GM21723 (cell line): ENCODE data around the gene AKR1B15.
"Not testable (repeated sequence)": the region's sequence is repeated elsewhere in the genome, so short reads cannot be mapped to it uniquely, and the experiment has no call there.

Experiments used
- ATAC-seq: cut with Tn5 transposase; IDR thresholded peaks from one replicate; pipeline ENCODE4 v1.9.1; 2021; ENCODE audit warnings: mild to moderate bottlenecking, moderate library complexity; ENCODE audit not compliant: unreplicated experiment

AKR1B15 gene

DNA sequence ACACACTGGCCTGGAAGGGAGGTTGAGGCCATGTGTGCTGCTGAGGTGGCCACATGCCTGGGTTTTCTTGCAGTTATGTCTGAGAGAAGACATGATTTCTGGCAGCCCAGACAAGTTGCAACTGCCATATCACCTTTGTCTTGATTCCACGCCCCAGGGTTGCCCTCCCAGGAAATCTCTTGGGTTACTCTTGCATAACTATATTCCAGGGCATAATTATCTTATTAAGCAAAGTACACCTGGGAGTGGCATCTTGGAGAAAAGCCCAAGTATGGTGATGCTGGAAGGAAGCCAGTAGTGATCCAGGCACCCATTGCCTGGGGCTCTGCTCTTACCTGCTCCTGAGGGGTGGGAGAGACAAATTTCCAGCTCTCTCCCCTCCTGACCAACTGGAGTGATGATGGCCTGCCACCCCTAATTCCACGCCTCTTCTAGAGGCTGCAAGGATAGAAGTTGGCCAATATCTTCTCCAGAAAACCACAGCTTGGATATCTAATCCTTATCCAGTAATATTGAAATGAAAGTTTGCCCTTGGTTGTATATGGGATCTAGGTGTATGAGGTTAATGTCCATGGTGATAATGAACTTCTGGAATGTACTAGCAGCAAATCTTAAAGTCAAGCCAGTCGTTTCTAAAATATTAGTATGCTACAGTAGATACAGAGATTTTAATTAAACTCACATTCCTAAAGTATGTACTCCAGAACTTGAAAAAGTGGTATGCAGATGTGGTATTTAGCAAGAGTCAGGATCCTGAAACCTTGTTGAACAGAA is 16.5 kb upstream of the AKR1B15 start:
- ATAC-seq, result no peak

DNA sequence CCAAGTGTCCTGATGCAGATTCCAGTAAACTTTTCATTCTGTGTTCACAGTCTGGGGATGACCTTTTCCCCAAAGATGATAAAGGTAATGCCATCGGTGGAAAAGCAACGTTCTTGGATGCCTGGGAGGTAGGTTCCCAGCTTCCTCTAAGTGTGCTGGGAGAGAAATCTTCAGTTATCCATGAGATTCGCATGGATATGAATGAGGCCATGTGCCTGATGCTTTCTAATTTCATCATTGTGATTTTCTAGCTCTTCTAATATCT is 16.0 kb upstream of the AKR1B15 start:
- no peak for ATAC-seq

- no peak for ATAC-seq
These were observed 15.6 kb upstream of the AKR1B15 start for GRCh38 chr7:134533288-134533771.

DNA sequence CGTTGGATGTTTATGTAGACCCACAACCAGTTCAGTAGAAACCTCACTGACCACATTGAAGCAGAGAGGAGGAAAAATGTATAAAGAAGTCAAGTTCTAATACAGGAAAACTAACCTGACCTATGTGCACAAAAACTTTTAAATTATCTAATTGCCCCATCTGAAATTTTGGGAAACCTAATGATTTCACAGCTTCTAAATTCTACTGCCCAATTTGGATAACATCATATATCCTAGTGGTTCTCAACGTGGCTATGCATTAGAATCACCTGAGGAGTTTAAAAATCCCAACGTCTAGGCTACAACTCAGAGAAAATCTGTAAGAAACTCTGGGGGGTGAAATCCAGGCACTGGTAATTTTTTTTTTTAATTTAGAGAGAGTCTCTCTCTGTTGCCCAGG is 14.3 kb upstream of the AKR1B15 start:
- ATAC-seq, result no peak

- ATAC-seq, result no peak
These were observed 13.5 kb upstream of the AKR1B15 start for GRCh38 chr7:134535272-134535918.

DNA sequence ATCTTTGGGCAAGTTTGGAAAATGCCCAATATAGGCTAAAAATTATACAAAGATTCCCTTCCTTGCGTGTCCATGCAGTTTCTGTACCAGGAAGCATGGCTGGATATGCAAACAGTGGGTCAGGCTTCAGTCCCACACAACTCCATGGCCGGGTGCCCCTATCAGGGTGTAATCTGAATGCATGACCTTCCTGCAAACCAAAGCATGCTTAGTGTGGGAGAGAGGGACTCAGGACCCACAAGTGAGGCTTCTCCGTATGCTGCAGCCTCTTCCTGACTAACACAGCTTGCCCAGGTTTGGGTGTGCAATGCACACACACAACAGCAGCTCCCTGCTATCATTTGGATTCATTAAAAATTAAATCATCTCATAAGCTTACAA is 13.0 kb upstream of the AKR1B15 start:
- ATAC-seq, result no peak

GRCh38 chr7:134536558-134536957 is 12.4 kb upstream of the AKR1B15 start:
- not testable (repeated sequence) for ATAC-seq

GRCh38 chr7:134537273-134537781 is 11.6 kb upstream of the AKR1B15 start:
- not testable (repeated sequence) for ATAC-seq

GRCh38 chr7:134539380-134540004 is 9.4 kb upstream of the AKR1B15 start:
- ATAC-seq, result no peak

GRCh38 chr7:134541501-134542194 is 7.3 kb upstream of the AKR1B15 start:
- ATAC-seq, result not testable (repeated sequence)

GRCh38 chr7:134542195-134542771 is 6.6 kb upstream of the AKR1B15 start:
- no peak for ATAC-seq

DNA sequence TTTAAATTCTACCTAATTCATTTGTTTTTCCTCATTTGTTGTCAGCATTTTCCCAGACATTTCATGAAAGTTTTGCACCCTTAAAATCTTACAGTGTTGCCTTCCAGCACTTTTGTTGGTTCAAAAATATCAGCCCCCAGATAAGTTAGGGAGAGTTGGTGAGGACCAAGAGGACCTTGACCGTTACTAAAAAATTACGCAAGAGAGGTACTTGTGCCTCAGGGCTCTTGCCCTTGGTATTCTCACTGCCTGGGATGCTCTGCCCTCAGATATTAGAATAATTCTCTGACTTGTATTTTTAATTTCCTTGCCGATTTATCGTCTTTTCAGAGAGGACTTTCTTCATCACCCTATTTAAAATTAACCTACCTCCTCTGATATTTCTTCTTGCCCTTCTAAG is 3.5 kb upstream of the AKR1B15 start:
- no peak for ATAC-seq

GRCh38 chr7:134545918-134546317 is 3.0 kb upstream of the AKR1B15 start:
- ATAC-seq, result no peak

GRCh38 chr7:134546955-134547354 is 2.0 kb upstream of the AKR1B15 start:
- no peak for ATAC-seq

GRCh38 chr7:134547397-134548054 is 1.4 kb upstream of the AKR1B15 start:
- ATAC-seq, result peak; percentile 78

DNA sequence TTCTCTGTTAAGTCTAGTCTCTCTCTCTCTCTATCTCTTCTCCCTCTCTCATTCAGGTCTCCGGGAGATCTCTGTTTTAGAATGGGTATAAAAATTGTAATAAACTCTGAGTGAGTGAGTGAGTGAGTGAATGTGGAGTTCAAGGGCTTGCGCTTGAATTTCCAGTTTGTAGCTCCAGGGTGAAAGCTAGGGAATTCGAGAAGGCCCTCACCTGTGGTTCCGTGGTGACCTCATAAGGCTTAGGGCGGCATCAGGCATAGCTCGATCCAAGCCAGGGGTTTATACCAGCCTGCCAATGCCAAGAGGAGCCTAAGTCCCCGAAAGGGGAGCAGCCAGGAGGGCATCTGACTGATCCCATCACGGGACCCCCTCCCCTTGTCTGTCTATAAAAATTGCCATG is 456 bp downstream of the AKR1B15 start:
- ATAC-seq, result no peak

DNA sequence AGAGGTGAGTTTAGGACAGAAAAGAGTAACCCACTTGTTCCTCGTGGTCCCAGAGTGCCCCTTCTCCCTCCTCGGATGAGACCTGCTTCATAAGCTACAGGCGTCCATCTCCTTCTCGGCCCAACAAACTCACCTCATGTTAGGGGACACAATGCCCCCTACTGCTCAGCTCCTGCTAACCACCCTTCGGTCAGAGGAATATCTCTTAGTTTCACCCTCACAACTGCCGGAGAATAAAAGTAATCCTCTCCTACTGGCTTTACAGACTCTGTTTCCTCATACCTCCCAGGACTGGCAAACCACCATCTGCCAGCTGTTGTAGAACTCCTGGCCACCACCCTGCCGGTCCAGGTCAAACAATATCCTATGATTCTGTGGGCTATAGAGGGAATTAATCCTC is 3.2 kb downstream of the AKR1B15 start:
- ATAC-seq, result no peak

DNA sequence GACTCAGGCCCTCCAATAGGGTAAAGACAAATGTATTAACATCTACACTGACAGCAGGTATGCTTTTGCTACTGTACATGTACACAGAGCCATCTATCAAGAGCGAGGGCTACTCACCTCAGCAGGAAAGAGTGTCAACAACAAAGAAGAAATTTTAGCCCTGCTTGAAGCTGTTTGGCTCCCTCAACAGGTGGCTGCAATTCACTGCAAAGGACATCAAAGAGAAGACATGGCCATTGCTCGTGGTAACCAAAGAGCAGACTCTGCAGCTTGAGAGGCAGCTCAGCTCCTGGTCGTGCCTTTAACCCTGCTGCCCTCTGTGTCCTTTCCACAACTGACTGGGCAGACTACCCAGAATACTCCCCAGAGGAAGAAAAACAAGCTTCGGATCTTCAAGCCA is 5.1 kb downstream of the AKR1B15 start:
- ATAC-seq, result no peak

GRCh38 chr7:134554417-134554966 is 5.6 kb downstream of the AKR1B15 start:
- no peak for ATAC-seq

GRCh38 chr7:134557391-134557790 is 8.5 kb downstream of the AKR1B15 start:
- no peak for ATAC-seq
